A549 (cell line): Measurements from ENCODE around the gene CLPTM1. TPM values are rescaled to one million over a fixed set of nuclear protein-coding genes. Genes with fewer than 3 reads are reported as not detected.

Experiments
- ATAC-seq, 2 experiments: fragments of 200-7000 bp in 1 of 2; fragments of >200 bp in 1 of 2; cut with Nextera tagmentation in 1 of 2; cut with Tn5 transposase in 1 of 2; 3 replicates each; pipeline versions ENCODE4 v1.8.0 to v1.9.1; 2018 to 2020; ENCODE audit warnings: mild to moderate bottlenecking in 1 of 2, moderate library complexity in 1 of 2
- CTCF ChIA-PET: fragments of 300-600 bp; sonication (Branson Sonifier 250); formaldehyde crosslinking; extraction: SDS; loops from one replicate; lab custom pipeline; 2021; ENCODE audit warnings: antibody characterized with exemption, inconsistent platforms; lab: Yijun Ruan, JAX
- POLR2A ChIA-PET: fragments of 350-600 bp; formaldehyde crosslinking; extraction: SDS; loops from one replicate; lab custom pipeline; 2021; ENCODE audit warnings: antibody characterized with exemption, inconsistent platforms; lab: Yijun Ruan, JAX
- DNase-seq, 2 experiments: peaks; one replicate each; pipeline versions ENCODE4 v3.0.0 to v3.0.0-alpha.2; 2011 to 2016; ENCODE audit warnings: low read depth in 1 of 2, low spot score in 1 of 2
- FAIRE-seq: peaks from 2 replicates; lab custom pipeline; 2011; peaks lifted over from hg19 to GRCh38; lab: Jason Lieb, UNC
- H3K27ac ChIP-seq, 2 experiments: fragments of >200 bp; sonication (Bioruptor Twin); formaldehyde crosslinking; 3 replicates each; pipeline ENCODE4 v1.5.1; 2016 to 2017
- H3K4me1 ChIP-seq: fragments of >200 bp; sonication (Bioruptor Twin); formaldehyde crosslinking; 3 replicates; pipeline ENCODE4 v1.6.1; 2016
- H3K4me2 ChIP-seq: fragments of >200 bp; sonication (Bioruptor Twin); formaldehyde crosslinking; 3 replicates; pipeline ENCODE4 v1.6.1; 2016
- H3K4me3 ChIP-seq: fragments of >200 bp; sonication (Bioruptor Twin); formaldehyde crosslinking; 3 replicates; pipeline ENCODE4 v1.5.1; 2016
- H3K9me3 ChIP-seq: fragments of >200 bp; sonication (Bioruptor Twin); formaldehyde crosslinking; 3 replicates; pipeline ENCODE4 v1.6.1; 2016
- CBX2 ChIP-seq: fragments of 200-600 bp; sonication (generic); IDR thresholded peaks from 2 replicates; pipeline ENCODE4 v1.6.1; 2016; ENCODE audit warnings: low read depth, mild to moderate bottlenecking, borderline replicate concordance
- CHD2 ChIP-seq: fragments of 150-350 bp; IDR thresholded peaks from 2 replicates; pipeline ENCODE4 v1.6.1; 2014; ENCODE audit warnings: low read length; ENCODE audit not compliant: partially characterized antibody
- E2F6 ChIP-seq: IDR thresholded peaks from 2 replicates; pipeline ENCODE4 v1.6.1; 2012; ENCODE audit warnings: low read depth, borderline replicate concordance
- EHMT2 ChIP-seq: fragments of 200-600 bp; sonication (generic); IDR thresholded peaks from 2 replicates; pipeline ENCODE4 v1.6.1; 2016; ENCODE audit warnings: antibody characterized with exemption, low read depth, mild to moderate bottlenecking, moderate library complexity
- EP300 ChIP-seq, 2 experiments: fragments of >200 bp; sonication (Bioruptor Twin); formaldehyde crosslinking; IDR thresholded peaks; 2 replicates in 1 of 2; 3 replicates in 1 of 2; pipeline ENCODE4 v1.6.1; 2016 to 2017
- FOSB ChIP-seq: fragments of 250-450 bp; sonication (Bioruptor Pico); IDR thresholded peaks from 2 replicates; pipeline ENCODE4 v1.5.0; 2020; ENCODE audit warnings: mild to moderate bottlenecking, moderate library complexity
- HEYL ChIP-seq: fragments of 250-450 bp; sonication (Bioruptor Pico); IDR thresholded peaks from 2 replicates; pipeline ENCODE4 v1.8.0; 2021; ENCODE audit warnings: mild to moderate bottlenecking, moderate library complexity
- HOXB5 ChIP-seq: fragments of 250-450 bp; sonication (Bioruptor Pico); IDR thresholded peaks from 2 replicates; pipeline ENCODE4 v1.5.0; 2020; ENCODE audit warnings: mild to moderate bottlenecking, moderate library complexity
- JUN ChIP-seq, 2 experiments: fragments of >200 bp; sonication (Bioruptor Twin); formaldehyde crosslinking; IDR thresholded peaks; 2 replicates in 1 of 2; 3 replicates in 1 of 2; pipeline ENCODE4 v1.6.1; 2016 to 2017
- MAFK ChIP-seq: fragments of 450-650 bp; IDR thresholded peaks from 2 replicates; pipeline ENCODE4 v1.6.1; 2014; ENCODE audit not compliant: partially characterized antibody
- NFE2L2 ChIP-seq: fragments of 150-350 bp; conservative IDR thresholded peaks from 2 replicates; pipeline ENCODE4 v1.6.1; 2014; ENCODE audit warnings: low read length
- NPAS2 ChIP-seq: fragments of 250-450 bp; sonication (Bioruptor Pico); IDR thresholded peaks from 2 replicates; pipeline ENCODE4 v1.8.0; 2022; ENCODE audit warnings: mild to moderate bottlenecking, moderate library complexity, borderline replicate concordance
- POLR2AphosphoS2 ChIP-seq: conservative IDR thresholded peaks from 2 replicates; pipeline ENCODE4 v1.6.1; 2012; ENCODE audit warnings: low read length, improper control_type of control experiment, inconsistent platforms
- RARB ChIP-seq: fragments of 250-450 bp; sonication (Bioruptor Pico); IDR thresholded peaks from 2 replicates; pipeline ENCODE4 v1.8.0; 2021; ENCODE audit warnings: mild to moderate bottlenecking, moderate library complexity
- REST ChIP-seq: fragments of 200-600 bp; sonication (generic); IDR thresholded peaks from 2 replicates; pipeline ENCODE4 v1.6.1; 2016; ENCODE audit warnings: antibody characterized with exemption, mild to moderate bottlenecking, moderate library complexity
- RNF2 ChIP-seq: fragments of 200-600 bp; sonication (generic); IDR thresholded peaks from 2 replicates; pipeline ENCODE4 v1.6.1; 2016; ENCODE audit warnings: low read depth, mild to moderate bottlenecking, antibody characterized with exemption, moderate library complexity, borderline replicate concordance
- SMC3 ChIP-seq: fragments of >200 bp; sonication (Bioruptor Twin); formaldehyde crosslinking; IDR thresholded peaks from 3 replicates; pipeline ENCODE4 v1.6.1; 2018; ENCODE audit warnings: inconsistent platforms
- USF2 ChIP-seq: fragments of 450-650 bp; IDR thresholded peaks from 2 replicates; pipeline ENCODE4 v1.6.1; 2014; ENCODE audit warnings: antibody characterized with exemption
- ZFP36 ChIP-seq: fragments of 450-650 bp; IDR thresholded peaks from 2 replicates; pipeline ENCODE4 v1.6.1; 2014; ENCODE audit warnings: borderline replicate concordance; ENCODE audit not compliant: partially characterized antibody
- ZNF302 ChIP-seq: fragments of 250-450 bp; sonication (Bioruptor Pico); IDR thresholded peaks from 2 replicates; pipeline ENCODE4 v1.9.0; 2021; ENCODE audit warnings: inconsistent platforms, mild to moderate bottlenecking, moderate library complexity
- ZSCAN20 ChIP-seq: fragments of 250-450 bp; sonication (Bioruptor Pico); IDR thresholded peaks from 2 replicates; pipeline ENCODE4 v1.8.0; 2022; ENCODE audit warnings: mild to moderate bottlenecking, moderate library complexity
- WGBS: methylation state at CpG from one replicate; pipeline ENCODE4 v1.1.6; 2017; ENCODE audit errors: missing lambda C conversion rate; 5-methylcytosine and 5-hydroxymethylcytosine counted together
- polyA plus RNA-seq, 4 experiments: library from polyadenylated mRNA; depleted of rRNA in 3 of 4; stranded (reverse); fragments of >200 nt; fragmentation: RNase III in 1 of 4; extraction: RNeasy Plus Mini Kit Qiagen cat#74134 plus additional on column Dnase treatment in 1 of 4; gene quantifications; 2 replicates in 3 of 4; 3 replicates in 1 of 4; pipeline ENCODE4 v1.2.3, GENCODE V29; 2011 to 2017

The CLPTM1 gene
- polyA plus RNA-seq, 2 of the 4 experiments (the other 2 are of a cell fraction), result 99.3 to 188 TPM

- TF ChIP-seq SMC3, result no peak
- no peak for TF ChIP-seq NFE2L2
Observed at GRCh38 chr19:45023048-45023447, 67.9 kb downstream of the CLPTM1 start (continued).

- Histone ChIP-seq H3K9me3 (no peaks in the 10 kb centered on the region), H3K4me1 (no peaks in the 10 kb centered on the region)
- POLR2A ChIA-PET, result no interaction called here
- ATAC-seq (peak in 1 of 2 experiments; percentile 27; a peak in 1 of 6 replicates), DNase-seq (no peak)
- TF ChIP-seq FOSB (CRISPR knock-in tag) (no peak), ZSCAN20 (CRISPR knock-in tag) (no peak), RNF2 (no peak), RARB (CRISPR knock-in tag) (no peak), NPAS2 (no peak), EHMT2 (no peak)
- TF ChIP-seq, all 56 proteins: peak for 0
- Histone ChIP-seq H3K4me3 (no peak overlapping the region), H3K4me2 (no peak overlapping the region), H3K27ac (no peak overlapping the region)
- WGBS, result 95% methylated on average over 9 of the region's 9 CpGs
- CTCF ChIA-PET, result interaction anchor here (0.8 to 4.6 kb wide), 3 partner anchors 9 to 58 kb away, joined by 3 to 27 read pairs (median 4); no protein-coding TSS in a partner anchor
- FAIRE-seq, result no peak
Observed at GRCh38 chr19:45025264-45025663, 70.1 kb downstream of the CLPTM1 start.

GRCh38 chr19:45027371-45027770 lies 72.2 kb downstream of the CLPTM1 start:
- ChIA-PET POLR2A (no interaction called here), CTCF (interaction anchor here (0.8 to 4.6 kb wide), 9 partner anchors 9 to 374 kb away, joined by 3 to 27 read pairs (median 6); partner anchors contain the start of gene CLASRP)
- Histone ChIP-seq H3K4me1 (no peaks in the 10 kb centered on the region), H3K27ac (no peak overlapping the region), H3K4me2 (no peak overlapping the region), H3K4me3 (no peak overlapping the region), H3K9me3 (peaks cover 3% of the 10 kb centered on the region; the same call in 1 of the 3 replicates)
- DNase-seq (no peak), FAIRE-seq (no peak), ATAC-seq (peak; percentile 54 to 65; a peak in 4 of 6 replicates)
- no peak for TF ChIP-seq ZNF302 (CRISPR knock-in tag)
- TF ChIP-seq USF2, result peak; percentile 10; the same call in 1 of the 2 replicates
- no peak for TF ChIP-seq POLR2AphosphoS2
- no peak for TF ChIP-seq CBX2
- no peak for TF ChIP-seq JUN (IDR thresholded peaks at IDR 0.05)
- WGBS, result 93% methylated on average over 2 of the region's 2 CpGs

GRCh38 chr19:45030825-45031224 lies 75.6 kb downstream of the CLPTM1 start:
- DNase-seq (no peak), FAIRE-seq (peak; percentile 28), ATAC-seq (no peak)
- no peaks in the 10 kb centered on the region for H3K4me1 ChIP-seq
- ChIA-PET CTCF (interaction anchor here (0.6 kb wide), 1 partner anchor 357 kb away, joined by 3 read pairs; no protein-coding TSS in a partner anchor), POLR2A (no interaction called here)
- no peak overlapping the region for H3K27ac ChIP-seq
- no peak overlapping the region for H3K4me3 ChIP-seq
- no peak for TF ChIP-seq ZSCAN20 (CRISPR knock-in tag)
- no peak for TF ChIP-seq ZFP36
- TF ChIP-seq EP300 (IDR thresholded peaks at IDR 0.05), result no peak
- no peak for TF ChIP-seq MAFK
- TF ChIP-seq E2F6, result no peak
- no peak for TF ChIP-seq HEYL (CRISPR knock-in tag)
- TF ChIP-seq REST, result no peak
- TF ChIP-seq RNF2, result no peak
- TF ChIP-seq CHD2, result no peak
- TF ChIP-seq HOXB5 (CRISPR knock-in tag), result no peak
- no peak overlapping the region for H3K4me2 ChIP-seq
- WGBS, result 84% methylated on average over 6 of the region's 6 CpGs
- peaks cover 3% of the 10 kb centered on the region; the same call in 1 of the 3 replicates for H3K9me3 ChIP-seq
